CD4-positive, alpha-beta T cell treated with Interleukin-12 subunit alpha and Interleukin-12 subunit beta, for 1 hour (primary cell): ENCODE results near the gene ATP6V0A1.
"Not testable (repeated sequence)": the region's sequence is repeated elsewhere in the genome, so short reads cannot be mapped to it uniquely, and the experiment has no call there.

Experiments used
- DNase-seq: peaks from one replicate; pipeline ENCODE4 v3.0.0-alpha.2; 2020

ATP6V0A1 gene

GRCh38 chr17:42458497-42459255 is at the start of gene ATP6V0A1:
Gene ATP6V0A1, plus strand, starts transcription at chr17:42458878. Its CDS starts 2,017 bp downstream, at chr17:42460895.
- DNase-seq, result peak; percentile 86

GRCh38 chr17:42409523-42410318 is 49.0 kb upstream of the ATP6V0A1 start:
- no peak for DNase-seq

GRCh38 chr17:42410319-42410685 is 48.4 kb upstream of the ATP6V0A1 start:
- no peak for DNase-seq

- no peak for DNase-seq
Observed at GRCh38 chr17:42411361-42411760, 47.3 kb upstream of the ATP6V0A1 start.

- no peak for DNase-seq
Observed at GRCh38 chr17:42411905-42412679, 46.6 kb upstream of the ATP6V0A1 start.

GRCh38 chr17:42413464-42414040 is 45.1 kb upstream of the ATP6V0A1 start:
- no peak for DNase-seq

GRCh38 chr17:42414704-42415409 is 43.8 kb upstream of the ATP6V0A1 start:
- DNase-seq, result peak; percentile 39

- not testable (repeated sequence) for DNase-seq
Observed at GRCh38 chr17:42417981-42418380, 40.7 kb upstream of the ATP6V0A1 start.

GRCh38 chr17:42421136-42421506 is 37.6 kb upstream of the ATP6V0A1 start:
- DNase-seq, result no peak

- no peak for DNase-seq
Observed at GRCh38 chr17:42421507-42422338, 37.0 kb upstream of the ATP6V0A1 start.

GRCh38 chr17:42422412-42422957 is 36.2 kb upstream of the ATP6V0A1 start:
- peak; percentile 20 for DNase-seq

GRCh38 chr17:42422958-42423712 is 35.5 kb upstream of the ATP6V0A1 start, which contains the start of gene CAVIN1:
Gene CAVIN1, minus strand, starts transcription at chr17:42423256. Its CDS starts 159 bp downstream, at chr17:42423097.
- no peak for DNase-seq

GRCh38 chr17:42423766-42424165 is 34.9 kb upstream of the ATP6V0A1 start:
- DNase-seq, result no peak

- no peak for DNase-seq
Observed at GRCh38 chr17:42424991-42425610, 33.6 kb upstream of the ATP6V0A1 start.

- DNase-seq, result peak; percentile 64
Observed at GRCh38 chr17:42428141-42428944, 30.3 kb upstream of the ATP6V0A1 start.

GRCh38 chr17:42429726-42430447 is 28.8 kb upstream of the ATP6V0A1 start:
- DNase-seq, result no peak

- DNase-seq, result no peak
Observed at GRCh38 chr17:42431758-42432161, 26.9 kb upstream of the ATP6V0A1 start.

- DNase-seq, result no peak
Observed at GRCh38 chr17:42436391-42436790, 22.3 kb upstream of the ATP6V0A1 start.
